ENCODE measurements around the gene UGT2B15.
"Not testable (repeated sequence)": the region's sequence is repeated elsewhere in the genome, so short reads cannot be mapped to it uniquely, and the experiment has no call there.

Gene UGT2B15

DNA sequence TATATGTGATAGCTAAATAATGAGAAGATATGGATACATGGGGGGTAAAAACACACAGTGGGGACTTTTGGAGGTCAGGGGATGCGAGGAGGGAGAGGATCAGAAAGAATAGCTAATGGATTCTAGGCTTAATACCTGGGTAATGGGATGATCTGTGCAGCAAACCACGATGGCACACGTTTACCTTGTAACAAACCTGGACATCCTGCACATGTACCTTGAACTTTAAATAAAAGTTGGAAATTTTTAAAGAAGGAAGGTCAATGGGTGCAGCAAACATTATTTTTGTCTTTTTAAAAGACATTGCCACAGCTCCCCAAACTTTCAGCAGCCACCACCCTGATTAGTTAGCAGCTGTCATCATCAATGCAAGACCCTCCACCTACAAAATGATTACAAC lies 29.7 kb upstream of the UGT2B15 start:
- DNase-seq (ENCODE audit: low spot score), result no peak
- TF ChIP-seq, protein P1, sequence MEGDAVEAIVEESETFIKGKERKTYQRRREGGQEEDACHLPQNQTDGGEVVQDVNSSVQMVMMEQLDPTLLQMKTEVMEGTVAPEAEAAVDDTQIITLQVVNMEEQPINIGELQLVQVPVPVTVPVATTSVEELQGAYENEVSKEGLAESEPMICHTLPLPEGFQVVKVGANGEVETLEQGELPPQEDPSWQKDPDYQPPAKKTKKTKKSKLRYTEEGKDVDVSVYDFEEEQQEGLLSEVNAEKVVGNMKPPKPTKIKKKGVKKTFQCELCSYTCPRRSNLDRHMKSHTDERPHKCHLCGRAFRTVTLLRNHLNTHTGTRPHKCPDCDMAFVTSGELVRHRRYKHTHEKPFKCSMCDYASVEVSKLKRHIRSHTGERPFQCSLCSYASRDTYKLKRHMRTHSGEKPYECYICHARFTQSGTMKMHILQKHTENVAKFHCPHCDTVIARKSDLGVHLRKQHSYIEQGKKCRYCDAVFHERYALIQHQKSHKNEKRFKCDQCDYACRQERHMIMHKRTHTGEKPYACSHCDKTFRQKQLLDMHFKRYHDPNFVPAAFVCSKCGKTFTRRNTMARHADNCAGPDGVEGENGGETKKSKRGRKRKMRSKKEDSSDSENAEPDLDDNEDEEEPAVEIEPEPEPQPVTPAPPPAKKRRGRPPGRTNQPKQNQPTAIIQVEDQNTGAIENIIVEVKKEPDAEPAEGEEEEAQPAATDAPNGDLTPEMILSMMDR (IDR thresholded peaks at IDR 0.05; ENCODE audit: extremely low read depth, missing control alignments), result no peak

DNA sequence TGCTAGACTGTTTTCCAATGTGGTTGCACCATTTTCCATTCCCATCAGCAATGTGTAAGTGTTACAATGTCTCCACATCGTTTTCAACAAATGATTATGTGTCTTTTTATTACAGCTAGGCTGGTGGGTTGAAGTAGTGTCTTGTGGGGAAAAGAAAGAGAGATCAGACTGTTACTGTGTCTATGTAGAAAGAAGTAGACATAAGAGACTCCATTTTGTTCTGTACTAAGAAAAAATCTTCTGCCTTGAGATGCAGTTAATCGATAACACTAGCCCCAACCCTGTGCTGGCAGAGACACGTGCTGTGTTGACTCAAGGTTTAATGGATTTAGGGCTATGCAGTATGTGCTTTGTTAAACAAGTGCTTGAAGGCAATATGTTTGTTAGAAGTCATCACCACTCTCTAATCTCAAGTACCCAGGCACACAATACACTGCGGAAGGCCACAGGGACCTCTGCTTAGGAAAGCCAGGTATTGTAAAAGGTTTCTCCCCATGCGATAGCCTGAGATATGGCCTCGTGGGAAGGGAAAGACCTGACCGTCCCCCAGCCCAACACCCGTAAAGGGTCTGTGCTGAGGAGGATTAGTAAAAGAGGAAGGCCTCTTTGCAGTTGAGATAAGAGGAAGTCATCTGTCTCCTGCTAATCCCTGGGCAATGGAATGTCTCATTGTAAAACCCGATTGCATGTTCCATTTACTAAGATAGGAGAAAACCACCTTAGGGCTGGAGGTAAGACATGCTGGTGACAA lies 23.0 kb upstream of the UGT2B15 start:
- TF ChIP-seq, protein P1 (IDR thresholded peaks at IDR 0.05; ENCODE audit: extremely low read depth, missing control alignments), result no peak
- DNase-seq (ENCODE audit: low spot score), result no peak

DNA sequence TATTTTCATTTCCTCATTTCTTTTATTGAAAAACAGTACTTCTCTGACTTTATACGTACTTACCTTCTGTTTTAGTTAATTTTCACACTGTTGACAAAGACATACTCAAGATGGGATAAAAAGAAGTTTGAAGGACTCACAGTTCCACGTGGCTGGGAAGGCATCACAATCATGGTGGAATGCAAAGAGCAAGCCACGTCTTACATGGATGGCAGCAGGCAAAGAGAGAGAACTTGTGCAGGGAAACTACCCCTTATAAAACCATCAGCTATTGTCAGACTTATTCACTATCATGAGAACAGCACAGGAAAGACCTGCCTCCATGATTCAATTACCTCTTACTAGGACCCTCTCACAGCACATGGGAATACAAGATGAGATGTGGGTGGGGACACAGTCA lies 20.7 kb upstream of the UGT2B15 start:
- no peak for DNase-seq (ENCODE audit: low spot score)
- TF ChIP-seq, protein P1 (IDR thresholded peaks at IDR 0.05; ENCODE audit: extremely low read depth, missing control alignments), result no peak

DNA sequence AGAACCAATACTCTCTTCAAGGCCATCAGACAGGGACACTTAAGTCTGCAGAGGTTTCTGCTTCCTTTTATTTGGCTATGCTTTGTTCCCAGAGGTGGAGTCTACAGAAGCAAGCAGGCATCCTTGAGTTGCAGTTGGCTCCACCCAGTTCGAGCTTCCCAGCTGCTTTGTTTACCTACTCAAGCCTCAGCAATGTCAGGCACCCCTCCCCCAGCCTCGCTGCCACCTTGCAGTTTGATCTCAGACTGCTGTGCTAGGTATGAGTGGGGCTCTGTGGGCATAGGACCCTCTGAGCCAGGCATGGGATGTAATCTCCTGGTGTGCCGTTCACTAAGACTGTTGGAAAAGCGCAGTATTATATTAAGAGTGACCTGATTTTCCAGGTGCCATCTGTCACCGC lies 12.6 kb upstream of the UGT2B15 start:
- TF ChIP-seq, protein P1 (IDR thresholded peaks at IDR 0.05; ENCODE audit: extremely low read depth, missing control alignments), result no peak
- no peak for DNase-seq (ENCODE audit: low spot score)

DNA sequence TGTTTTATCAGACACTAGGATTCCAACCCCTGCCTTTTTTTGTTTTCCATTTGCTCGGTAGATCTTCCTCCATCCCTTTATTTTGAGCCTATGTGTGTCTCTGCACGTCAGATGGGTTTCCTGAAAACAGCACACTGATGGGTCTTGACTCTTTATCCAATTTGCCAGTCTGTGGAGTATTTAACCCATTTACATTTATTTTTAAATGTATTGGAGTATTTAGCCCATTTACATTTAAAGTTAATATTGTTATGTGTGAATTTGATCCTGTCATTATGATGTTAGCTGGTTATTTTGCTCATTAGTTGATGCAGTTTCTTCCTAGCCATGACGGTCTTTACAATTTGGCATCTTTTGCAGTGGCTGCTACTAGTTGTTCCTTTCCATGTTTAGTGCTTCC lies 10.8 kb upstream of the UGT2B15 start:
- DNase-seq (ENCODE audit: low spot score), result not testable (repeated sequence)

DNA sequence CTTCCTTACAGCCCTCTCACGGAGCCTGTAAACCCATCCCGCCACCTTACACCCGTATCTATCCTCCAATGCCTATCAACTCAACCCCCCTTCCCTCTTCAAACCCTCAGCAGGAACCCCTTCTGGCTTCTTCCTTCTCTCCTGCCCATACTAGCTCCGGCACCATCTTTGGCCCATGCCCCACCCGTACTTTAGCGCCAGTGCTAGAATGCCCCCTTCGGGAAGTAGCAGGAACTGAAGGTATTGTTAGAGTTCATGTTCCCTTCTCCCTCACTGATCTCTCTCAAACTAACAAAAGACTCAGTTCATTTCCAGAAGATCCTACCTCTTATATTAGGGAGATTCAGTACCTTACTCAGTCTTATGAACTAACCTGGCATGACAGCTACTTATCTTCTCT lies 2.7 kb upstream of the UGT2B15 start:
- TF ChIP-seq, protein P1 (IDR thresholded peaks at IDR 0.05; ENCODE audit: extremely low read depth, missing control alignments), result no peak

DNA sequence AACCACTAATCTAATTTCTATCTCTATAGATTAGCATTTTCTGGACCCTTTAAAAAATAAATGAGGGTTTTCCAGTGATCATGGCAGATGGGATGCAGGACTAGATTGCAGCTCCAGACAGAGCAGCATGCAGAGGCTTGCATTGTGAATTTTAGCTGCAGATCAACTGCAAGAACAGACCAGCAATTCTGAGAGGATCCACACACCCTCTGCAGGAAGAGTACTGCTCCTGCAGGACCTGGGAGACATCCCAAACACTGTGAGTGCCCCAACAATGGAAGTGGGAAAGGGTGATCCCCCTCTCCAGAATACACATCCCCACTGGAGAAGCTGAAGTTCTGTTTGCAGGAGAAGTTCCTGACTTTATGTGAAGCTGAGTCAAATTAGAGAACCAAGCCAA lies 765 bp upstream of the UGT2B15 start:
- not testable (repeated sequence) for DNase-seq (ENCODE audit: low spot score)

More for the DNA sequence above, 2.7 kb upstream of the UGT2B15 start:
- no peak for DNase-seq (ENCODE audit: low spot score)

DNA sequence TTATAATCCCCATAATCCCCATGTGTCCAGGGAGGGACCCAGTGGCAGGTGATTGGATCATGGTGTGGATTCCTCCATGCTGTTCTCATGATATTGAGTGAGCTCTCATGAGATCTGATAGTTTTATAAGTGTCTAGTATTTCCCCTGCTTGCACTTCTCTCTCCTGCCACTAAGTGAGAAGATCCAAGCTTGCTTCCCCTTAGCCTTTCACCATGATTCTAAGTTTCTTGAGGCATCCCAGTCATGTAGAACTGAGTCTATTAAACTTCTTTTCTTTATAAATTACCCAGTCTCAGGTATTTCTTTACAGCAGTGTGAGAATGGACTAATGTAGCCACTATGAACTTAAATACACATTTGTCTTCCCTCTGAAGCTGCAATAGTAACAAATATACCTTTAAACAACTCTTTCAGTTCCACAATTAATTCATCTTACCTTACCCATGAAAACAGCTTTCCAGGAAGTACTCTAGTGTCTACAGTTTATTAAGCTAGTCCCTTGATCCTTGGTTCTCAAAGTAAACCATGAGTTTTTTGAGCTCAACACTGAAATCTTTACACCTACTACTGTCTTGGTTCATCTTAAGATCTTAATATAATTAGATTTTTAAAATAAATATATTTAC lies 1.8 kb downstream of the UGT2B15 start:
- DNase-seq (ENCODE audit: low spot score), result not testable (repeated sequence)

DNA sequence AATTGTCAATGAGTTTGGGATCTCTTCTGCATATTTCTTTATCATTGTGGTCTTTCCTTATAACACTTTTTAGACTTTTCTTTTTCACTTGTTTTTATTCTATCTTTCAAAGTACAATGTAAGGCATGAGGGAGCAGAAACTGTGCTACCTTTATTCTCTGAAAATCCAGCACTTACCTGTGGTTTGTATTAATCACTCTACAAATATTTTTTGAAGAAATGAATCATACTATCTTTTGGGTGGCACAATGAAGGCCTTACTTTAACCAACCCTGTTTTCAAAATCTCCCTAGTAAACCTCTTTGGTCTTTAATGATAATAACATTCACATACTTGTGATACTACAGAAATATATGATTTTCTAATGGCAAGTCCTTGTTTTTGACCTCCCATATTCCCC lies 2.9 kb downstream of the UGT2B15 start:
- not testable (repeated sequence) for DNase-seq (ENCODE audit: low spot score)

DNA sequence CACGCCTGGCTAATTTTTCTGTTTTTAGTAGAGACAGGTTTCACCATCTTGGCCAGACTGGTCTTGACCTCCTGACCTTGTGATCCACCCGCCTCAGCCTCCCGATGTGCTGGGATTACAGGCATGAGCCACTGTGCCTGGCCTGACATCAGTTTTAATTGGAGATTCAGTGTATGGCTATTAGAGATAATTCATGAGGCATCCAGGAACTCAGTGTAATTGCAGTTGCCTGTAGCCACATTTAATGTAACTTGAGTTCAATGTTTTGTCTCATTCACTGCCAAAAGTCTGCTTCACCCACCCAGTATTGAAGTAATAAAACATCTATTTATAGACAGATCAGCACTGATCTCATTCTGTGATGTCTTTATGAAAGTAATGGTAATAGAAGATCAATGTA lies 5.7 kb downstream of the UGT2B15 start:
- DNase-seq (ENCODE audit: low spot score), result not testable (repeated sequence)

DNA sequence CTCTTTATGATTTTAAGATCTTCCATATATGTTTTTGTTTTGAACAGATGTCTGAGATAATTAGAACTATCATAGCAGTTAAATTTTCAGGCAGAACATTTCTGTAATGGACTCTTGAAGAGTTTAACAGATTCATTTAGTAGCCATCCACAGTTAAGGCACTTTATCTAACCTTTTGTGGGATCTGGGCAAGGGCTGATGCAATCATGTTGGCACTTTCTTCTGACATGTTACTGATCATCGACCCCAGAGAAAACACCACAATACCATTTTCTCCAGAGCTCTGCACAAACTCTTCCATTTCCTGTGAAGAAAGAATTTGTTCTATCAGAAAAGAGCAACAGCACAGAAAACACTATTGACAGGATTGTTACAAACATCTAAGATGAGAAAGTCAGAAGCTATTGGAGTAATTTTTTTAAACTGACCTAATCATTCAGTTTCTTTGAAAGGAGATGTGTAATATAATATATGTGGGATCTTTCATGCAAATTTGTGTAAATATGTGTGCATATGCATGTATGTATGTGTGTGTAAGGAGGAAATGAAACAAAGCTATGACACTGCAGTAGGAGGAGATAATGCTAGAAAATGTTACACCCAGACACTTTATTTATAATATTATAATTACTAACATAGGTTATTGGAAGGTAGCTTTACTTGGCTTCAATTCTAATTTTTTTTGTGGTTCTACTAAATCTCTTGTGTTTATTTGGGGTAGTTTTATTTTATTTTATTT lies 7.4 kb downstream of the UGT2B15 start:
- DNase-seq (ENCODE audit: low spot score), result not testable (repeated sequence)

Data from GM20000 (cell line).